HG02840 (cell line): ENCODE results near the gene CACNB4.
"Not testable (repeated sequence)": the region's sequence is repeated elsewhere in the genome, so short reads cannot be mapped to it uniquely, and the experiment has no call there.

Experiments used
- ATAC-seq: cut with Tn5 transposase; IDR thresholded peaks from one replicate; pipeline ENCODE4 v1.9.1; 2021; ENCODE audit warnings: mild to moderate bottlenecking, moderate library complexity, moderate number of reproducible peaks; ENCODE audit not compliant: unreplicated experiment, low FRiP score

CACNB4 gene

DNA sequence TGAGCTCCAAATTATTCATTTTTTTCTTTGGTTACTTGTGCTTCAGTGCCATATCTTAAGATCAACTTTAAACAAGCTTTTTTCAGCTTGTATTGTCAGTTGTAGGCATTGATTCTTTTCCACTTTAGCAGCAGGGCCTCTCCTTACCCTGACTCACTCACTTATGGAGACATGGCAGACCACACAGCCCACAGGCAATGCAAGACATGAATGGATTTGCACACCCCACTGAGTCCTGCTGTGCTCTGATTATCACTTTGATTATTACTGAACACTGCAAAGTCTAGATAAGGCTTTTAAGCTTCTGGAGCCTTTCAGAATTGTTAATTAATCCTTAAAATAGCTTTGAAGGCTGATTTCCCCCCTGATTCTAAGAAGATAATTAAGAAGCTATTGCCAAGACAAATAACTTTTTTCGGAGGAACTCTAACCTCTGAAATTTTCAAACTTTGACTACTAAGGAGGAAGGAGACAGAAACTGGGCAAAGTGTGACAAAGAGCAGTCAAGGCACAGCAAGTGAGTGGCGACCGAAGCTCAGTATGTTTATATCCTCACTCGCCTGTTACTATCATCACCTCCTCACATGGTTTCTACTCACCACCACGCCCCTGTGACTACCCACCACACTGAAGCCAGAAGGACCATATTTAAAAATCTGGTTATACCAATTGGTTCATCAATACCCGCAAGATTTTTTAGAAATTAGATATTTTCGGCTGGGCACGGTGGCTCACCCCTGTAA lies 43.3 kb downstream of the CACNB4 start:
- ATAC-seq, result no peak

DNA sequence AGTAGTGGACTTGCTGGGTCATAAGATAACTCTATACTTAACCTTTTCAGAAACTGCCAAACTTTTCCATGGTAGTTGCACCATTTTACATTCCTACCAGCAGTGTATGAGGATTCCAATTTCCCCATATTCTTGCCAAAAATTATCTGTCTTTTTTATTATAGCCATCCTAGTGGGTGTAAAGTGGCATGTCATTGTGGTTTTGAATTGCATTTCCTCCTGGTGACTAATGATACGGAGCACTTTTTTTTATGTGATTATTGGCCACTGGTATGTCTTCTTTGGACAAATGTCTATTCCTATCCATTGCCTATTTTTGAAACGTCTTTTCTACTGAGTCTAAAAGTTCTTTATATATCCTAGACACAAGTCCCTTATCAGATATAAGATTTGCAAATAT lies 44.3 kb downstream of the CACNB4 start:
- ATAC-seq, result no peak

DNA sequence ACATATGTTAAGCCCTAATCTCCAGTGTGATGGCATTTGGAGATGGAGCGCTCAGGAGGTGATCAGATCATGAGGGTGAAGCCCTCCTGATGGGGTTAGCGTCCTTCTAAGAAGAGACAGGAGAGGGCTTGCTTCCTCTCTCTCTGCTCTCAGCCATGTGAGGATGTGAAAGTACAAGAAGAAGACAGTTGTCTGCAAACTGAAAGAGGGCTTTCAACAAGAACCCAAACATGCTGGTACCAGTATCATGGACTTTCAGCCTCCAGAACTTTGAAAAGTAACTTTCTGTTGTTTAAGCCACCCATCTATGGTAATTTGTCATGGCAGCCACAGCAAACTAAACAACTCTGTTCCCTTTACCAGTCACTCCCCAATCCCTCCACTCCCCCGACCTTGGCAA lies 47.4 kb downstream of the CACNB4 start:
- ATAC-seq, result no peak

DNA sequence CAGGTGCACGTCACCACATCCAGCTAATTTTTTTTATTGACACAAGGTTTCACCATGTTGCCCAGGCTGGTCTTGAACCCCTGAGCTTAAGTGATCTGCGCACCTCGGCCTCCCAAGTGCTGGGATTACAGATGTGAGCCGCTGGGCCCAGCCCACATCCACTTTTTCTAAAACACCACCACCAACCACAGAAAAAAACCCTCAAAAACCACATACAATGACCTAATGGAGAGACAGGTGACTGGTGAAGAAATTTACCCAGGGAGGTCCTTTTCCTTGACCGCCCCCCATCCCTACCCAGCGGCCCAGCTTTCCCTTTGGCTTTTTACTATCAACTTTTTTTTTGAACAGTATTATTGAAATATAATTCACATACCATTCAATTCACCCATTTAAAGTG lies 47.9 kb downstream of the CACNB4 start:
- ATAC-seq, result no peak

DNA sequence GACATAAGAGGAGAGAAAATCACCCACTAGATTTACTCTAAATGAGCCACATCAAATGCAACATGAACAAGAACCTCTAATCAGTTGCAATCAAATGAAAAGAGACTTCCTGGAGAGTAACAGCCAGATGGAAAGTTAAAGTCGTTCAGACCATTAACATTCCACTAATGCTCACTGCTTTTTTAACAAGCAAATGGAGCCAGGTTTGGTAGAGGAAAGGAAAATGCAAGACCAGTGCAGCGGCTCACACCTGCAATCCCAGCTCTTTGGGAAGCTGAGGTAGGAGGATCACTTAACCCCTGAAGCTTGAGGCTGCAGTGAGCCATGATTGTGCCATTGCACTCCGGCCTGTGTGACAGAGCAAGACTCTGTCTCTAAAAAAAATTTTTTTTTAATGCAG lies 48.5 kb downstream of the CACNB4 start:
- no peak for ATAC-seq

DNA sequence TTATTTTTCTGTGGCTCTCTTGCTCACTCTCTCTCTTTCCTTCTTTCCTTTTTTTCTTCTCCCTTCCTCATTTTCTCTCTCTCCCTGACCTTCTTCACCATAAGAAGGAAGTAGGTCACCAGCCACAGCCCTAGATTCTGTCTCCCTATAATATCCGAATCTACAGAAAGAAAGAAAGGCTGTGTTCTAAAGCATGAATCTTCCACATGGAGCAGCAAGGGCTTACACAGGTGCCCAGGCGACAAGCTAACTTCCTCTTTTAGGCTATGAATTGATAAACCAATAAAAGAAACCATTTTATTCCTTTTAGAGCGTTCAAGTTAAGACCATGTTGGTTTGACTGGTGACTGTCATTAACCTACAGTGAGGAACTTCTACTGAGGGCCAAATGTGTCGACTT lies 49.3 kb downstream of the CACNB4 start:
- no peak for ATAC-seq

DNA sequence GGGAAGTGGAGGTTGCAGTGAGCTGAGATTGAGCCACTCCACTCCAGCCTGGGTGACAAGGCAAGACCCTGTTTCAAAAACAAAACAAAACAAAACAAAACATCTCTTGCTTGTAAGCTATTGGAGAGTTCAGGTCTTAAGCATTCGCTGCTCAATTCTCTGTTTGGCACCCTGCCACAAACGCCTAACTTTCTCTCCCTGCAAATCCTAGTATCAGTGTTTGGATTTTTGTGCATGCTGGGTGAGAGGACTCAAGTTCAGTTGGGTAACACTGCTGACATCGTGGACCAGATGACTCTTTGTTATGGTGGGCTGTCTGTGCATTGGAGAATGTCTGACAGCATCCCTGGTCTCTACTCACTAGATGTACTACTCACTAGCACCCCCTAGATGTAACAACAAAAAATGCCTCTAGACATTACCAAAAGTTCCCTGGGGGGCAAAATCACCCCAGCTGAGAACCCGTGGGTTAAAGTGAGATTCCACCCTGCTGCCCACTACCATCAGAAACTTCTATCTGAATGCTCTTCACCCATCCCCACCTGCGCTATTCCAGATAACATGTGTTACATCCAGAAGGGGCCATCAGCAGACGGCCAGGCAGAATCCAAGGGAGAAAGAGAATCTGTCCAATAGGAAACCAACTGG lies 50.9 kb downstream of the CACNB4 start:
- ATAC-seq, result no peak

DNA sequence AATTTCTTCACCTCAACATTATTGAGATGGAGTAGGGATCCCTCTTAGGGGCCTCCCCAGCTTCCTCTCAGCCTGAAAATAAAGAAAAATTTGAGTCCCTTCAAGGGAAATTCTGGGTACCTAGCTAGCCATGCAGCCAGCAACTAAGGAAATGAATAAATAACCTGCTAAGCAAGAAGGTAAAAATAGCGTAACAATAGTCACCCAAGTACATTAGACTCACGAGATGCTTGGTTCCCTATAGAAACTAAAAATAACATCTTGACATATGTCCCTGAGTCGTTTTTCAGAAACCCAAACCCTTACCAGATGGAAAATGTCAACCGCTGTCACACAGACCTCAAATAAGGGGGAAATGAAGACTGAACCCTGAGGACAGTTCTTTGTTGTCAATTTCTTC lies 51.9 kb downstream of the CACNB4 start:
- ATAC-seq, result peak; percentile 60

DNA sequence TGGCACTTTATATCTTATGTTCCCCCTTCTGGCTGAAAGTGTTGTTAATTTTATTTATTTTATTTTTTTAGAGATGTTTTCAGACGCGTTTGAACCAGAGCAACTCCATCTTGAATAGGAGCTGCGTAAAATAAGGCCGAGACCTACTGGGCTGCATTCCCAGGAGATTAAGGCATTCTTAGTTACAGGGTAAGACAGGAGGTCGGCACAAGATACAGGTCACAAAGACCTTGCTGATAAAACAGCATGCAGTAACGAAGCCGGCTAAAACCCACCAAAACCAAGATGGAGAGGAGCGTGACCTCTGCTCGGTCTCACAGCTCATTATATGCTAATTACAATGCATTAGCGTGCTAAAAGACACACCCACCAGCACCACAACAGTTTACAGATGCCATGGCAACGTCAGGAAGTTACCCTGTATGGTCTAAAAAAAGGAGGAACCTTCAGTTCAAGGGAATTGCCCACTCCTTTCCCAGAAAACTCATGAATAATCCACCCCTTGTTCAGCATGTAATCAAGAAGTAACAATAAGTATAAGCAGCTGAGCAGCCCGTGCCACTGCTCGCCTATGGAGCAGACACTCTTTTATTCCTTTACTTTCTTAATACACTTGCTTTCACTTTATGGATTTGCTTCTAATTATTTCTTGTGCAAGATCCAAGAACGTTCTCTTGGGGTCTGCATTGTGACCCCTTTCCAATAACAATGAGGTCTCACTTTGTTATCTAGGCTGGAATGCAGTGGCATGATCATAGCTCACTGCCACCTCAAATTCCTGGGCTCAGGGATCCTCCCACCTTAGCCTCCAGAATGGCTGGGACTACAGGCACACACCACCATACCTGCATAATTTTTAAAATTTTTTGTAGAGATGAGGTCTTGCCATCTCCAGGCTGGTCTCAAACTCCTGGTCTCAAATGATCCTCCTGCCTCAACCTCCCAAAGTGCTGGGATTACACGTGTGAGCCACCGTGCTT lies 55.9 kb downstream of the CACNB4 start:
- no peak for ATAC-seq

DNA sequence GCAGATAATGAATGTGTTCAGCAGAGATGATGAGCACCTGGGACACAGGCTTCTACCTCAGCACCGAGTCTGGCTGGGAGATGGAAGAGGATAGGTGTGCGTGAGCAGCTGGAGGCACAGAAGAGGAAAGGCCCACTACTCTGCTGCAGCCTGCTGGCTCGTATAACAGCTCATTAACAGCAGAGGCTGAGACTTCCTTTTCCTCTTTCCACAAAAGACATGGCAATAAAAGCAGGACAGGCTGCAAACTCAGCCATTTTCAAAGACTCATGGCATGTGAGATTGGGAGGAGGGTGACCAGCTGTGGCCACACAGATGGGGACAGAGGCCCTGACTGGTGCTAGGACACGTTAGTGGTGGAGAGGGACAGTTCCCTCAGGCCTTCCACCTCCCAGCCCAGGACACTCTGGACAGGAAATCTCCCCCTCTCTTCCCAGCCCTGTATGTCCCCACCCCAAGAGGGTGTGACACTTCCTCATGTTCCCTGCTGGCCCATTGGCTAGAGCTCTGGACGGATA lies 60.3 kb downstream of the CACNB4 start:
- ATAC-seq, result no peak

DNA sequence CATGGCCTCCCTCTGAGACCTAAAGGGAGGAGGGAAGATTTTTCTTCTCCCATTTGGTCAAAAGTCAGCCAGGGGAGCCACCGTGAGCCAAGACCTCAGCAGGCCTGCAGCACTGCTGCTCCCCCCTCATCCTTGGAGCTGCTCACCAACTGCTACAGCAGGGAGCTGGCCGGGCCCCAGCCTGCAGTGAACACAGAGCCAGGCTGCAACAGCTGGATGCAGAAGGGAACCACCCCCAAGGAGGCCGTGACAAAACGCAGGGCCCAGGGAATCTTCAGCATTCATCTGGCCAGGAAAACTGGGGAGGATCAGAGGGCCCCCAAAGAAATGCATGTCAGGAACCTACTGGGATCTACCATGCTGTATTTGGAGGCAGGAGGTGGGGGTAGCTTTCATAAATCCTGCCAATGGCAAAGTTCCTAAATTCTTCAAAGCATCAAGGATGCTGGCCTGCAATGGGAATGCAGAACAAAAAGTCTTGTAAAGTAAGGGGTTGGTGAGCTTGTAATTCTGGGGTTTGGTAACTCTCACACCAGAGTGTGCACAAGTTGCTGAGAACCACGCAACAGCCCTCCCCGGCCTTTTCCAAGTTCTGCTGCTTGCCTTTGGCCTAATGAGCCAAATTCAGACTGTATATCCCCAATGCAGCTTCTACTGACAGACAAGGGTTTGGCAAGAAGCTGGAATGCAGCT lies 61.0 kb downstream of the CACNB4 start:
- no peak for ATAC-seq

DNA sequence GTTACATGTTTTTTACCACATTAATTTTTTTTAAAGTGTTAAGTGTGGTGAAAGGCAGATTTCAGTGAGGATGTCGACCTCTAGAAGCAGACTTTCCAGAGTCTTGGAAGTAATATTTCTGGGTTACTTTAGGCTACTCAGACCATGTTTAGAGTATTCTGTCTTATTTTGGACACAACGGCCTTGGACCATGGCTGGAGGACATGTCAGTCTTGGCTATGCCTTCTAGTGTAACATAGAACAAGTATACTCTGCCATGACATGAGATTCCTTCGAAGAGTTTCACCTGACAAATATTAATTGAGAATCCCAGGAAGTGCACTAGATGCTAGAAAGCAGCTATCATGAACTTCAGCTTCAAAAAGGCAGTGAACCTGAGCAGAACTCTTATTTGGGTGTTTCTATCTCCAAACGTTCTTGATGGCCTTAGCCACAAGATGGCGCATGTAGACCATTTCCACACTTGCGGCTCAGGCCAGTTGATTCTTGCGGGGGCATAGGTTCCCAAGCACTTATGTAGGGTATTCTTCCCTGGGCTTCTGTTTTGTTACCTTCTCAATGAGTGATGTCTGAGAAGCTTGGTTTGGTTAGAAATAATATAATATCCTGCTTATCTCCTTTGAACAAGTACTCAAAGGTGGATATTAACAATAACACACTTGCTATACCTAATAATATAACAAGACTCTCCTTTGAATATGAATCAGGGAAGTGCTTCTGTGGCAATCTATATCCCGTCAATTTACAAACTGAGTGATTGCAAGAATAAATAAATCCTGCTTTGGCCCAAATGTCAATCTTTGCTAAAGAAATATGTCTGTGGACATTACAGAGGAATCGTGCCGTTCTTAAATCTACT lies 62.0 kb downstream of the CACNB4 start:
- ATAC-seq, result peak; percentile 64

DNA sequence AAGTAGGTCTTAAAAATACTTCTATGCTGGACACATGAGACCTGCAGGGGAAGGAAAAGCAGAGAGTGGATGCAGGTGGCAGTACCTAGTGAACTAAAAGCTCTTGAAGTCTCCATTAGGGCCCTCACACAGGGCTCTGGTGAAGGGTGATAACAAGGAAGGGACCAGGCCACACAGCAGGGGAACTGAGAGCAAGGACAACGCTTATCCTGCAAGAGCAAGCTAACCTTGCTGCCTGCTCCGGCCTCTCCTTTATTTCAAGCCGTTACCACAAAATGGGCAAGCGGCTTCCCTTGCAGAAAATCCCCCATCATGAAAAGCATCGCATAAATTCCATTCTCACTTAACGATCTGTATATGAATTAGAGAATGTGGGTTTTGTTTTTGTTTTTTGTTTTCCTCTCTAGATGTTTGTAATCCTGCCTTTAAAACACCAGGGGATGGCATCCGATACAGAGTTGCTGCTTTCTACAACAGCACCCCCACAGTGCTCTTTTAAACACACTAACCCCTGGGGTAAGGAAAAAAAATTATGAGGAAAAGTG lies 64.5 kb downstream of the CACNB4 start:
- ATAC-seq, result no peak

DNA sequence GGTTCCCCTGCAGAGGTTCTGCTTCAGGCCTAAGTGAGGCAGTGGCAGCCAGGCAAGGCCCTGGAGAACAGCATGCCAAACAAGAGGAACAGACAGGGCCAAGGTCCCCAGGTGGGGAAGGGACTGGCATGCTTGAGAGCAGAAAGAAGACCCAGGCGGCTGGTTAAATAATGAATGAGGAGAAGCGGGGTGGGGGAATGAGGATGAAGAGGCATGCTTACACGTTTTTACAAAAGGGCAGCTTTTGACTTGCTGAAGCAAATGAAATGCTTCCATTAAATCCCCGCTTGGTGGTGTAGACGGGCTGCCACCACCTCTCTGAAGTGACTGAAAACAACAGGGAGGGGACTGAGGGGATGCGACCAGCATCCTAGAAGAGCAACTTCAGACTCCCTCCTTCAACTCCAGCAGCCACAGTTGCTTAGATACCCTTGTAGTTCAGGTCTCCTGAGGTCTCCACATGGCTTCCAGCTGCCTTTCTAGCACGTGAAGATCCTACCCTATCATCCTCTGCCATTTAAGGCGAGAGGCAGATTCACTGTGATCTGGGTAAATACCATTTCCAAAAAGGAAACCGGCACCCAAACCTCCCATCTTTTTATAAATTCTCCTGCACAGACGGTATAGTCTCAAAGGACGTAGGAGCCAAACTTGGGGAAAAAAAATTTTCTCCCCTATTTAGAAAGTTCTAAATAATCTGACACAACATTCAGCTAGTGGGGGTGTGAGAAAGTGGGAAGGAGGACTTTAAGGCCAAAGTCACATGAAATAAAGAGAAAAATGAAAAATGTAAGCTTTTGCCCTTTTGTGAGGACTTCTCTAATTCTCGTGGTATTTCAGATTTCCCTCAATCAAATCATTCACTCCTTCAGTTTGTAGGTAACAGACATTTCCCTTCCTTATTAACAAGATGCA lies 65.6 kb downstream of the CACNB4 start:
- ATAC-seq, result no peak

DNA sequence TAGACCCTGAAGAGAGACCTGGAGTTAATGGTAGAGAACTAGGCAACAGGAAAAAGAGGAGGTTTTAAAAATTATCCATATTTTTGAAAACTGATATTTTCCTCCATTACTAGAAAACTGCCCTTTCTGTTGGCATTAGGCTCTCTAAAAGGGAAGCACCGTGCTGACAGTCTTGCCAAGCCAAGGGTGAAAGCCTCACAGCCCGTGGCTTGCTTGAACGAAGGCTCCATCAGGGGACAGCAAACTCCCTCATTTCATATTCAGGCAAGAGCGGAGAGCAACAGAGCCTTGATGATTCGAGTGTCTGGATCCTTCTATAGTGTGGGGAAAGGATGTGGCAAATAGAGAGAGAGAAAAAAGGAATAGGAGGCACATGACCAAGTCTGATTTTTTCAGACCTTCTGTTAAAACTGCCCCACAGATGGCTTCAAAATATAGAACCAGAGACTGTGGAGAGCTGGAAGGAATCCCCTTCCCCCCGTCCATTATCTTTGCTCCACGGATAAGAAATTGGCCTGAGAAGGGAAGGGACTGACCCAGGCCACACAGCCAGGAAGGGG lies 67.0 kb downstream of the CACNB4 start:
- no peak for ATAC-seq

DNA sequence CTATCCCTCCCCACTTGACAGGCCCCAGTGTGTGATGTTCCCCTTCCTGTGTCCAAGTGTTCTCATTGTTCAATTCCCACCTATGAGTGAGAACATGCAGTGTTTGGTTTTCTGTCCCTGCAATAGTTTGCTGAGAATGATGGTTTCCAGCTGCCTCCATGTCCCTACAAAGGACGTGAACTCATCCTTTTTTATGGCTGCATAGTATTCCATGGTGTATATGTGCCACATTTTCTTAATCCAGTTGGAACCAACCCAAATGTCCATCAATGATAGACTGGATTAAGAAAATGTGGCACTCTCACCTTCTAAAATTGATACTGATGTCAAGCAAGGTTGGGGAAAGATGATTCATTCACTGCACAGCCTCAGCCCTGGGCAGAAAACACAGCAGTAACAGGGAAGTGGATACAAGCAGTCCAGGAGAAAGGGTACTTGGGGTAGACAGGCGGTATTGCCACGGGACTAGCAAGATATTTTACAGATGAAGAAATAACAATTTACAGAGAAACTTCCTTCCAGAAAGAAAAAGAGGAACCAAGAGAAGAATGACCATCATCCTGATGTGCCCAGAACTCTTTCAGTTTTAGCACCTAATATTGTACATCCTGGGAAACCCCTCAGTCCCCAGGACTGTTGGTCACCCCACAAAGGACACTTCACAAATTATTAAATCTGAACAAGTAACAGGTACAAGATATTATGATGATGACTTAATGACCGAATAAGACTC lies 68.1 kb downstream of the CACNB4 start:
- ATAC-seq, result not testable (repeated sequence)

DNA sequence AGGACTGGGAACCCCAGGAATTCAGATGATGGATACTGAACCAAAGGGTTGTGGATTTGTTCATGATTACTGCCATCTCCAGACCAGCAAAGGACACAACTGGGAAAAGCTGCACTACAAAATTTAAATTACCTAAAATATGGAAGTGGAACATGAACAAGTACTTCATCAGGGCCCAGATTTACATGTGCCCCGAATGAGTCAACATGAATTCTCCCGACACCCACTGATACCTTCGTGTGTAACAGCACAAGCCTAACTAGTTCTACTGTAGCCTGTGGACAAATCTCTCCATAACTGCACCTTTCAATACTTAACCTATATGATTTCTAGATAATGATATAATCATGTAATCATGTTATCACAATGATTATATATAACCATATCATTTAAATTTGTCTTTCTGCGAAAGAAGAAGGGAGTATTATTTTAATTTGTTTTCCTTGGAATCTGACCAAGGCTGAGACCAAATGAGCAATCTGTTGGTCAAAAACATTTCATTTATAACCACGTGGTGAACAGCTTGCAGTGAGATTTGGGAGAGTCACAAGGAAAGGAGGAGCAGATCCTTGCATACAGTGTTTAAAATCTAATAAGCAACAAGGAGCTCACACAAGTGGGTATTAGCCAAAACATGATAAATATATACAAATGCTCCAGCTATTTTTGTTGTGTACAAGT lies 70.5 kb downstream of the CACNB4 start:
- no peak for ATAC-seq
